ENCODE results near the gene DHRS13.

DNA sequence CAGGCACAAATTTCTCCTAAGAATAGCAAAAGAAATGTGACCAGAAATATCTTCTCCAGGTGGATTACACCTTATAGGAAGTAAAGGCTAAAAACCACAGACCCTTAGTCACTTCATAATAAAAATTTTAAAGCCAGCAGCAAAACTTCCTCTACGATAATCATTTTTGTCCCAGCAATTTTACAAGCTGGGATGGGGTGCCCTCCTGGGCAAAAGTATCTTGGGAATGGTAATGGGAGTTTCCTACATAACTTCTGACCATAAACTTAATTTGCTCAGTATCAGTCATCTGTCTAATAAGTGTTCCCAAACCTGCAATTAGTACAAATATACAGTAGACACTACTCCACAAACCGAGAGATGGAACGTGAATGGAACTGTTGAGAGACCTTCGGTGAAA lies 45.5 kb upstream of the DHRS13 start:
- no peak for TF ChIP-seq POLR2A (IDR thresholded peaks at IDR 0.05)
- TF ChIP-seq, protein P1, sequence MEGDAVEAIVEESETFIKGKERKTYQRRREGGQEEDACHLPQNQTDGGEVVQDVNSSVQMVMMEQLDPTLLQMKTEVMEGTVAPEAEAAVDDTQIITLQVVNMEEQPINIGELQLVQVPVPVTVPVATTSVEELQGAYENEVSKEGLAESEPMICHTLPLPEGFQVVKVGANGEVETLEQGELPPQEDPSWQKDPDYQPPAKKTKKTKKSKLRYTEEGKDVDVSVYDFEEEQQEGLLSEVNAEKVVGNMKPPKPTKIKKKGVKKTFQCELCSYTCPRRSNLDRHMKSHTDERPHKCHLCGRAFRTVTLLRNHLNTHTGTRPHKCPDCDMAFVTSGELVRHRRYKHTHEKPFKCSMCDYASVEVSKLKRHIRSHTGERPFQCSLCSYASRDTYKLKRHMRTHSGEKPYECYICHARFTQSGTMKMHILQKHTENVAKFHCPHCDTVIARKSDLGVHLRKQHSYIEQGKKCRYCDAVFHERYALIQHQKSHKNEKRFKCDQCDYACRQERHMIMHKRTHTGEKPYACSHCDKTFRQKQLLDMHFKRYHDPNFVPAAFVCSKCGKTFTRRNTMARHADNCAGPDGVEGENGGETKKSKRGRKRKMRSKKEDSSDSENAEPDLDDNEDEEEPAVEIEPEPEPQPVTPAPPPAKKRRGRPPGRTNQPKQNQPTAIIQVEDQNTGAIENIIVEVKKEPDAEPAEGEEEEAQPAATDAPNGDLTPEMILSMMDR (IDR thresholded peaks at IDR 0.05 in 4 of 5, conservative IDR thresholded peaks at IDR 0.05 in 1 of 5): no peak
